Subcutaneous abdominal adipose tissue (tissue), 5 donors: ENCODE results near the gene FAM47E.
A peak's percentile ranks its signal among the peaks of the same experiment; 100 is the strongest.
"Not testable (repeated sequence)": the region's sequence is repeated elsewhere in the genome, so short reads cannot be mapped to it uniquely, and the experiment has no call there.

Source experiments
- H3K27ac ChIP-seq: one replicate; pipeline ENCODE4 v1.7.0; 2013; ENCODE audit warnings: low read depth, mild to moderate bottlenecking, inconsistent platforms, low read length, moderate library complexity
- H3K27me3 ChIP-seq, 5 donors: one replicate each; pipeline ENCODE4 v1.7.0; 2013; ENCODE audit warnings: low read length in 5 of 5, inconsistent platforms in 1 of 5; ENCODE audit not compliant: control insufficient read depth in 5 of 5, insufficient read depth in 4 of 5
- H3K36me3 ChIP-seq, 5 donors: one replicate each; pipeline ENCODE4 v1.7.0; 2013; ENCODE audit warnings: low read length in 5 of 5; ENCODE audit not compliant: control insufficient read depth in 5 of 5, insufficient read depth in 5 of 5
- H3K4me1 ChIP-seq, 5 donors: one replicate each; pipeline ENCODE4 v1.7.0; 2013; ENCODE audit warnings: low read length in 5 of 5, mild to moderate bottlenecking in 3 of 5, moderate library complexity in 1 of 5; ENCODE audit not compliant: control insufficient read depth in 5 of 5, insufficient read depth in 5 of 5
- H3K4me3 ChIP-seq, 5 donors: one replicate each; pipeline ENCODE4 v1.7.0; 2013; ENCODE audit warnings: low read length in 5 of 5, low read depth in 1 of 5
- H3K9ac ChIP-seq, 5 donors: one replicate each; pipeline ENCODE4 v1.7.0; 2013; ENCODE audit warnings: low read length in 5 of 5, mild to moderate bottlenecking in 4 of 5, moderate library complexity in 3 of 5
- H3K9me3 ChIP-seq, 5 donors: one replicate each; pipeline ENCODE4 v1.7.0; 2013; ENCODE audit warnings: low read length in 5 of 5; ENCODE audit not compliant: control insufficient read depth in 5 of 5
- donor health status: healthy.
- donor health status: healthy.
- donor health status: healthy.
- donor health status: healthy.
- donor health status: healthy.

The FAM47E gene

GRCh38 chr4:76238701-76239100 is 12.8 kb upstream of the FAM47E start:
- H3K4me1 ChIP-seq: peaks cover 0 to 2% (median 0%) of the 10 kb centered on the region in 5 donors
- no peaks in the 10 kb centered on the region for H3K27me3 ChIP-seq
- no peak overlapping the region for H3K9ac ChIP-seq
- H3K4me3 ChIP-seq: no peak overlapping the region
- H3K27ac ChIP-seq: no peak overlapping the region
- peaks cover 2 to 12% (median 8%) of the 10 kb centered on the region in 5 donors for H3K9me3 ChIP-seq
- H3K36me3 ChIP-seq: no peaks in the 10 kb centered on the region

GRCh38 chr4:76240236-76240635 is 11.3 kb upstream of the FAM47E start:
- H3K36me3 ChIP-seq: no peaks in the 10 kb centered on the region
- H3K27me3 ChIP-seq: no peaks in the 10 kb centered on the region
- no peak overlapping the region for H3K27ac ChIP-seq
- H3K9me3 ChIP-seq: peaks cover 2 to 12% (median 8%) of the 10 kb centered on the region in 5 donors
- H3K4me3 ChIP-seq: no peak overlapping the region
- no peaks in the 10 kb centered on the region for H3K4me1 ChIP-seq
- no peak overlapping the region for H3K9ac ChIP-seq

DNA sequence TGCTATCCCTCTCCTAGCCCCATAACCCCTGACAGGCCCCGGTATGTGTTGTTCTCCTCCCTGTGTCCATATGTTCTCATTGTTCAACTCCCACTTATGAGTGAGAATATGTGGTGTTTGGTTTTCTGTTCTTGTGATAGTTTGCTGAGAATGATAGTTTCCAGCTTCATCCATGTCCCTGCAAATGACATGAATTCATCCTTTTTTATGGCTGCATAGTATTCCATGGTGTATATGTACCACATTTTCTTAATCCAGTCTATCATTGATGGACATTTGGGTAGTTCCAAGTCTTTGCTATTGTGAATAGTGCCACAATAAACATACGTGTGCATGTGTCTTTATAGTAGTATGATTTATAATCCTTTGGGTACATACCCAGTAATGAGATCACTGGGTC is 7.6 kb upstream of the FAM47E start:
- not testable (repeated sequence) for H3K4me1 ChIP-seq, H3K9ac ChIP-seq, H3K4me3 ChIP-seq, H3K27me3 ChIP-seq, H3K36me3 ChIP-seq, H3K27ac ChIP-seq
- peaks cover 2 to 12% (median 8%) of the 10 kb centered on the region in 5 donors for H3K9me3 ChIP-seq

DNA sequence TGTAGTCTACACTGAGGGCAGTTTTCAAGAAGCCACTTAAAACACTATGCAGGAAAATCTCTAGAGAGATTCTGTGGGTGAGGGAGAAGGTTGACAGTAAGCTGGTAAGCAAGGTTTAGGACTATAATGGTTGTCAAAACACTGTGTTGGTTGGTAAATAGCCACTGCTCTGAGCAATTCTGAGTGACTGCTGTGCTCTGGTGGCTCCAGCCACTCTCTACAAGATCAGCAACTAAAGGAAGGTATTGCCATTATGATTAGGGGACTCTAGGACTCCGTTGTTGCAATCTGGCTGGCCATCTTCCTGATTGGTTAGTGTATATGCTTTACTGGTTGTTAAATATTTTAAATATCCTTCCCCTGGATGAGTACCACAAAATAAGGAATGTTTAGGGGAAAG is 5.5 kb upstream of the FAM47E start:
- Histone ChIP-seq H3K4me1 (peaks cover 0 to 3% (median 3%) of the 10 kb centered on the region in 5 donors), H3K9me3 (no peaks in the 10 kb centered on the region), H3K9ac (no peak overlapping the region), H3K4me3 (no peak overlapping the region), H3K36me3 (no peaks in the 10 kb centered on the region), H3K27ac (no peak overlapping the region), H3K27me3 (no peaks in the 10 kb centered on the region)

- Histone ChIP-seq H3K9ac (no peak overlapping the region), H3K36me3 (no peaks in the 10 kb centered on the region), H3K9me3 (no peaks in the 10 kb centered on the region), H3K4me3 (no peak overlapping the region), H3K4me1 (peaks cover under 1 to 12% (median 11%) of the 10 kb centered on the region in 5 donors), H3K27ac (no peak overlapping the region), H3K27me3 (peaks cover 0 to 3% (median 0%) of the 10 kb centered on the region in 5 donors)
These were observed 4.7 kb upstream of the FAM47E start for GRCh38 chr4:76246852-76247251.

DNA sequence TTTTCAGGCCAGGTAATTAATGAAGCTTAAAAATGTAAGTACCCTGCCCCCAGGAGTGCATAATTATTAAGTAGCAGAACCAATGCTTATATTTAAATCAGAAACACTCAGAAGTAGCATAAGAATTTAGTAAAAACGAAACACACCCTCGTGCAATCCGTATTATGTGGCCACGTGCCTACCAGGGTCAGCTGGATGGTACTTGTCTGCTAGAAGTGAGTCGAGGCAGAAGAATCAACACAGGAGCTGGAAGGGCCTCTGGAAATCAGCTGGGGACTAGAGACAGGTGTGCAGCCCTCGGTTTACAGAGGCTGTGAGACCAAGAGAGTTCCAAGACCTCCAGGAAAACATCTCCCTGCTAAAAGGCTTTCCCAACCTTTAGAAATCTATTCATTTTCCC is 559 bp upstream of the FAM47E start:
- Histone ChIP-seq H3K27ac (peak overlapping the region; percentile 91), H3K9me3 (no peaks in the 10 kb centered on the region), H3K4me1 (peaks cover 2 to 31% (median 17%) of the 10 kb centered on the region in 5 donors), H3K4me3 (peak overlapping the region; percentile 66 to 84 (median 77)), H3K36me3 (no peaks in the 10 kb centered on the region), H3K9ac (peak overlapping the region in 4 of 5 donors; percentile 44 to 75 (median 60)), H3K27me3 (peaks cover 0 to 9% (median 0%) of the 10 kb centered on the region in 5 donors)

- Histone ChIP-seq H3K9me3 (no peaks in the 10 kb centered on the region), H3K36me3 (no peaks in the 10 kb centered on the region), H3K9ac (peak overlapping the region in 4 of 5 donors; percentile 6 to 75 (median 48)), H3K27me3 (peaks cover 0 to 9% (median 0%) of the 10 kb centered on the region in 5 donors), H3K27ac (peak overlapping the region; percentile 91), H3K4me1 (peaks cover 2 to 31% (median 17%) of the 10 kb centered on the region in 5 donors), H3K4me3 (peak overlapping the region; percentile 66 to 82 (median 76))
These were observed 741 bp downstream of the FAM47E start for GRCh38 chr4:76252271-76252653.

DNA sequence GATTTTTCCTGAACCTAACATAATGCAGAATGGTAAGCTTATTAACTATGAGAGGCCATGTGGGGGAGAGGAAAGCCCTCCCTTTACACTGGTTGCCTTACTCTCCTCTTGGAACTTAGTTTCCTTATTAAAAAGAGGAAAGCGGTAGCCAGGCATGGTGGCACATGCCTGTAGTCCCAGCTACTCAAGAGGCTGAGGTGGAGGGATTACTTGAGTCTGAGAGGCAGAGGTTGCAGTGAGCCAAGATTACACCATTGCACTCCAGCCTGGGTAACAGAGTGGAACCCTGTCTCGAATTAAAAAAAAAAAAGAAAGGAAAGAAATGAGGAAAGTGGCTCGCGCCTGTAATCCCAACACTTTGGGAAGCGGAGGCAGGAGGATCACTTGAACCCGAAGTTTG is 2.0 kb downstream of the FAM47E start:
- Histone ChIP-seq H3K36me3 (no peaks in the 10 kb centered on the region), H3K27me3 (peaks cover 0 to 9% (median 0%) of the 10 kb centered on the region in 5 donors), H3K27ac (peak overlapping the region; percentile 91), H3K4me1 (peaks cover 2 to 31% (median 17%) of the 10 kb centered on the region in 5 donors), H3K4me3 (no peak overlapping the region), H3K9me3 (no peaks in the 10 kb centered on the region), H3K9ac (no peak overlapping the region)

- Histone ChIP-seq H3K9me3 (no peaks in the 10 kb centered on the region), H3K4me3 (no peak overlapping the region), H3K27me3 (peaks cover 0 to 9% (median 0%) of the 10 kb centered on the region in 5 donors), H3K4me1 (peaks cover 2 to 28% (median 14%) of the 10 kb centered on the region in 5 donors), H3K9ac (no peak overlapping the region), H3K36me3 (no peaks in the 10 kb centered on the region), H3K27ac (no peak overlapping the region)
These were observed 4.5 kb downstream of the FAM47E start for GRCh38 chr4:76256032-76256431.

- no peak overlapping the region for H3K27ac ChIP-seq
- peaks cover under 1 to 19% (median 4%) of the 10 kb centered on the region in 5 donors for H3K4me1 ChIP-seq
- no peaks in the 10 kb centered on the region for H3K36me3 ChIP-seq
- no peaks in the 10 kb centered on the region for H3K9me3 ChIP-seq
- peaks cover 0 to 7% (median 0%) of the 10 kb centered on the region in 5 donors for H3K27me3 ChIP-seq
- H3K4me3 ChIP-seq: no peak overlapping the region
- no peak overlapping the region for H3K9ac ChIP-seq
These were observed 5.4 kb downstream of the FAM47E start for GRCh38 chr4:76256968-76257367.
